ENCODE measurements around the gene UBL5.

DNA sequence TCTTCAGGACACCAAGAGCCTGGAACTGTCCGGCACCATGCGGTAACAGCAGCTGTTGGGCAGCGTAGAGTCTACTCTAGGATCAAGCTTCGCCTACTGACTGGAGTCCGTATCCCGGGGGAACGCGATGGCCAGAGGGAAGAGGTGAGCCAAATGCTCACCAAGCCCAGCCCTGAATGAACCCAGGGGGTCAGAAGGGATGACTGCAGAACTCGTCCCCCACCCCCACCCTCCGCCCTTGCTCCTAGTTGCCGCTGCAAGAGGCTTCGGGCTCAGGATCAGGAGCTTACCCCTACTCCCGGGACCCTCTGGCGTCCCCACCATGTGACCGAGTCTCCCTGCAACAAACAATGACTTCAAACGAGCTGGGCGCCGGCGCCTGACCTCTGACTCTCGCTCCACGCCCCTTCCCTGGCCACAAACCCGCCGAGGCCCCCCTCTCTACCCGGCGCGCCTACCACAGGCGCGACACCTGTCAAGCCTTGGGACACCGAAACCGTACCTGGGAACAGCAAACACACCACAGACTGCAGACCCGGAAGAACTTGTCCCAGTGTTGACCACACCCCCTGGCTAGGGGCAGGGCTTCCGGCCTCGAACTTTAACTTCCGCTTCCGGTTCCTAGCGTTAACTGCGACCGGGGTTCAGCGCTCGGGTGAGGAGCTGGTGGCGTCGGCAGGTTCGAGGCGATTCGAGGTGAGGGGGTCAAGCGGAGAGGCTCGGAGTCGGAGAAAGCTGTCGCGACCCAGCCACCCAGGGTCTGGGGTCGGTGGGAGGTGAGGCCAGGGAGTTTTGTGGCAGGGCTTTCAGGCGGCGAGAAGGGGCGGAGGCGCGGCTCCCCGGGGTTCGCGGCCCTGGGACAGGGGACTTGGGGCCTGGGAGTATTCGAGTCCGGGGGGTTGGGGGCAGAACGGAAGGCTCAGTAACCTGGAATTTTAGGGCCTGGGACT, at the start of gene UBL5:
- TF ChIP-seq, protein P1, sequence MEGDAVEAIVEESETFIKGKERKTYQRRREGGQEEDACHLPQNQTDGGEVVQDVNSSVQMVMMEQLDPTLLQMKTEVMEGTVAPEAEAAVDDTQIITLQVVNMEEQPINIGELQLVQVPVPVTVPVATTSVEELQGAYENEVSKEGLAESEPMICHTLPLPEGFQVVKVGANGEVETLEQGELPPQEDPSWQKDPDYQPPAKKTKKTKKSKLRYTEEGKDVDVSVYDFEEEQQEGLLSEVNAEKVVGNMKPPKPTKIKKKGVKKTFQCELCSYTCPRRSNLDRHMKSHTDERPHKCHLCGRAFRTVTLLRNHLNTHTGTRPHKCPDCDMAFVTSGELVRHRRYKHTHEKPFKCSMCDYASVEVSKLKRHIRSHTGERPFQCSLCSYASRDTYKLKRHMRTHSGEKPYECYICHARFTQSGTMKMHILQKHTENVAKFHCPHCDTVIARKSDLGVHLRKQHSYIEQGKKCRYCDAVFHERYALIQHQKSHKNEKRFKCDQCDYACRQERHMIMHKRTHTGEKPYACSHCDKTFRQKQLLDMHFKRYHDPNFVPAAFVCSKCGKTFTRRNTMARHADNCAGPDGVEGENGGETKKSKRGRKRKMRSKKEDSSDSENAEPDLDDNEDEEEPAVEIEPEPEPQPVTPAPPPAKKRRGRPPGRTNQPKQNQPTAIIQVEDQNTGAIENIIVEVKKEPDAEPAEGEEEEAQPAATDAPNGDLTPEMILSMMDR (IDR thresholded peaks at IDR 0.05 in 2 of 3, conservative IDR thresholded peaks at IDR 0.05 in 1 of 3; ENCODE audit: control insufficient read depth in 2 of 3, extremely low read depth in 1 of 3, insufficient read depth in 1 of 3, low read depth in 3 of 3, low read length in 3 of 3) = no peak
- 0 out of 2 replicates have a peak, but pooled peaks have one; percentile 45 for TF ChIP-seq DPF2 (IDR thresholded peaks at IDR 0.05)
- TF ChIP-seq RB1 (IDR thresholded peaks at IDR 0.05; ENCODE audit: borderline replicate concordance) = no peak
- TF ChIP-seq RFX5 (IDR thresholded peaks at IDR 0.05; ENCODE audit: low read depth, low read length) = no peak
- TF ChIP-seq, protein P2, sequence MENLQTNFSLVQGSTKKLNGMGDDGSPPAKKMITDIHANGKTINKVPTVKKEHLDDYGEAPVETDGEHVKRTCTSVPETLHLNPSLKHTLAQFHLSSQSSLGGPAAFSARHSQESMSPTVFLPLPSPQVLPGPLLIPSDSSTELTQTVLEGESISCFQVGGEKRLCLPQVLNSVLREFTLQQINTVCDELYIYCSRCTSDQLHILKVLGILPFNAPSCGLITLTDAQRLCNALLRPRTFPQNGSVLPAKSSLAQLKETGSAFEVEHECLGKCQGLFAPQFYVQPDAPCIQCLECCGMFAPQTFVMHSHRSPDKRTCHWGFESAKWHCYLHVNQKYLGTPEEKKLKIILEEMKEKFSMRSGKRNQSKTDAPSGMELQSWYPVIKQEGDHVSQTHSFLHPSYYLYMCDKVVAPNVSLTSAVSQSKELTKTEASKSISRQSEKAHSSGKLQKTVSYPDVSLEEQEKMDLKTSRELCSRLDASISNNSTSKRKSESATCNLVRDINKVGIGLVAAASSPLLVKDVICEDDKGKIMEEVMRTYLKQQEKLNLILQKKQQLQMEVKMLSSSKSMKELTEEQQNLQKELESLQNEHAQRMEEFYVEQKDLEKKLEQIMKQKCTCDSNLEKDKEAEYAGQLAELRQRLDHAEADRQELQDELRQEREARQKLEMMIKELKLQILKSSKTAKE (IDR thresholded peaks at IDR 0.05; ENCODE audit: low read depth, poor library complexity, severe bottlenecking) = peak; percentile 61
- TF ChIP-seq RAD21 (IDR thresholded peaks at IDR 0.05; ENCODE audit: insufficient read depth, low read depth, low read length) = no peak
- TF ChIP-seq YY1 (IDR thresholded peaks at IDR 0.05; ENCODE audit: low read depth, low read length) = no peak

Data from GM12878 (cell line).